NB4 (cell line): ENCODE data around the gene ERICH6B.

Source experiments
- DNase-seq: peaks from one replicate; pipeline ENCODE4 v3.0.0; 2010; ENCODE audit warnings: low read depth
- H3K4me3 ChIP-seq: one replicate; pipeline ENCODE4 v1.5.1; 2011; ENCODE audit warnings: mild to moderate bottlenecking, low read depth, low read length, moderate library complexity
- CTCF ChIP-seq: IDR thresholded peaks from one replicate; pipeline ENCODE4 v1.5.1; 2012; ENCODE audit warnings: low read depth, low read length
- MAX ChIP-seq: IDR thresholded peaks from 2 replicates; pipeline ENCODE4 v1.6.1; 2011; ENCODE audit warnings: low read depth, low read length
- MYC ChIP-seq: IDR thresholded peaks from 2 replicates; pipeline ENCODE4 v1.6.1; 2011; ENCODE audit warnings: low read depth, low read length
- POLR2A ChIP-seq: IDR thresholded peaks from 2 replicates; pipeline ENCODE4 v1.6.1; 2011; ENCODE audit warnings: mild to moderate bottlenecking; ENCODE audit not compliant: insufficient read length; ENCODE audit errors: extremely low read depth

The ERICH6B gene

GRCh38 chr13:45554604-45555109 is 60.9 kb downstream of the ERICH6B start:
- no peak for DNase-seq
- H3K4me3 ChIP-seq: no peak overlapping the region
- no peak for TF ChIP-seq POLR2A
- no peak for TF ChIP-seq CTCF
- no peak for TF ChIP-seq MYC
- no peak for TF ChIP-seq MAX

GRCh38 chr13:45548281-45548680 is 67.3 kb downstream of the ERICH6B start:
- TF ChIP-seq POLR2A (no peak), MAX (no peak), CTCF (no peak), MYC (no peak)

GRCh38 chr13:45546410-45546765 is 69.2 kb downstream of the ERICH6B start:
- DNase-seq: no peak
- TF ChIP-seq MYC (no peak), MAX (no peak), POLR2A (no peak), CTCF (no peak)
- H3K4me3 ChIP-seq: no peak overlapping the region

More at GRCh38 chr13:45548281-45548680, 67.3 kb downstream of the ERICH6B start:
- no peak for DNase-seq
- H3K4me3 ChIP-seq: no peak overlapping the region

GRCh38 chr13:45545686-45546409 is 69.7 kb downstream of the ERICH6B start:
- no peak overlapping the region for H3K4me3 ChIP-seq
- DNase-seq: peak; percentile 89
- TF ChIP-seq POLR2A: no peak
- no peak for TF ChIP-seq MYC
- TF ChIP-seq MAX: peak; percentile 18; the same call in 1 of the 2 replicates
- TF ChIP-seq CTCF: no peak

GRCh38 chr13:45544520-45544919 is 71.0 kb downstream of the ERICH6B start:
- DNase-seq: no peak
- TF ChIP-seq MYC (no peak), POLR2A (no peak), MAX (no peak), CTCF (no peak)
- H3K4me3 ChIP-seq: no peak overlapping the region
